HG03097 (cell line): ENCODE data around the gene COL7A1.
"Not testable (repeated sequence)": the region's sequence is repeated elsewhere in the genome, so short reads cannot be mapped to it uniquely, and the experiment has no call there.

Source experiments
- ATAC-seq: cut with Tn5 transposase; IDR thresholded peaks from one replicate; pipeline ENCODE4 v1.9.1; 2021; ENCODE audit not compliant: unreplicated experiment, low FRiP score

The COL7A1 gene

GRCh38 chr3:48548126-48548525, 47.0 kb downstream of the COL7A1 start:
- no peak for ATAC-seq

GRCh38 chr3:48546203-48546829, 48.8 kb downstream of the COL7A1 start:
- no peak for ATAC-seq

- no peak for ATAC-seq
Observed at GRCh38 chr3:48544141-48544540, 51.0 kb downstream of the COL7A1 start.

- ATAC-seq = no peak
Observed at GRCh38 chr3:48543271-48543866, 51.8 kb downstream of the COL7A1 start.

GRCh38 chr3:48538451-48538850, 56.7 kb downstream of the COL7A1 start:
- no peak for ATAC-seq

- no peak for ATAC-seq
Observed at GRCh38 chr3:48536785-48537184, 58.3 kb downstream of the COL7A1 start.

GRCh38 chr3:48536116-48536515, 59.0 kb downstream of the COL7A1 start:
- ATAC-seq = no peak

- no peak for ATAC-seq
Observed at GRCh38 chr3:48535578-48535977, 59.6 kb downstream of the COL7A1 start.

GRCh38 chr3:48532977-48533337, 62.2 kb downstream of the COL7A1 start:
- ATAC-seq = no peak

- ATAC-seq = no peak
Observed at GRCh38 chr3:48532271-48532976, 62.7 kb downstream of the COL7A1 start.

- ATAC-seq = not testable (repeated sequence)
Observed at GRCh38 chr3:48530701-48531100, 64.4 kb downstream of the COL7A1 start.

- ATAC-seq = no peak
Observed at GRCh38 chr3:48528754-48529153, 66.4 kb downstream of the COL7A1 start.

GRCh38 chr3:48528048-48528447, 67.1 kb downstream of the COL7A1 start:
- ATAC-seq = no peak

- no peak for ATAC-seq
Observed at GRCh38 chr3:48524970-48525369, 70.2 kb downstream of the COL7A1 start.

- ATAC-seq = no peak
Observed at GRCh38 chr3:48521635-48522034, 73.5 kb downstream of the COL7A1 start.

- ATAC-seq = no peak
Observed at GRCh38 chr3:48519277-48519643, 75.9 kb downstream of the COL7A1 start.

GRCh38 chr3:48518638-48519276, 76.4 kb downstream of the COL7A1 start:
- no peak for ATAC-seq

- ATAC-seq = no peak
Observed at GRCh38 chr3:48518069-48518468, 77.1 kb downstream of the COL7A1 start.

- no peak for ATAC-seq
Observed at GRCh38 chr3:48516571-48516970, 78.6 kb downstream of the COL7A1 start.

GRCh38 chr3:48514431-48515227, 80.5 kb downstream of the COL7A1 start:
- ATAC-seq = no peak
